Loucy (cell line): ENCODE results near the gene DIPK1B.
"Not testable (repeated sequence)": the region's sequence is repeated elsewhere in the genome, so short reads cannot be mapped to it uniquely, and the experiment has no call there.

Experiments used
- H2AFZ ChIP-seq: fragments of 200-600 bp; sonication (generic); 2 replicates; pipeline ENCODE4 v1.6.0; 2016; ENCODE audit warnings: antibody characterized with exemption, mild to moderate bottlenecking, low read length, moderate library complexity
- H3F3A ChIP-seq: fragments of 200-600 bp; 2 replicates; pipeline ENCODE4 v1.6.0; 2016; ENCODE audit warnings: antibody characterized with exemption, low read depth, mild to moderate bottlenecking
- H3K27me3 ChIP-seq: fragments of 200-600 bp; sonication (generic); 2 replicates; pipeline ENCODE4 v1.6.1; 2014; ENCODE audit warnings: low read length, mild to moderate bottlenecking; ENCODE audit not compliant: insufficient read depth, poor library complexity, severe bottlenecking
- H3K36me3 ChIP-seq: fragments of 200-600 bp; sonication (generic); 2 replicates; pipeline ENCODE4 v1.6.1; 2016; ENCODE audit warnings: low read length; ENCODE audit not compliant: insufficient read depth
- H3K4me1 ChIP-seq: fragments of 200-600 bp; sonication (generic); 2 replicates; pipeline ENCODE4 v1.5.1; 2014; ENCODE audit warnings: low read length, mild to moderate bottlenecking; ENCODE audit not compliant: insufficient read depth, poor library complexity, severe bottlenecking
- H3K4me2 ChIP-seq: fragments of 200-600 bp; sonication (generic); 2 replicates; pipeline ENCODE4 v1.6.0; 2014; ENCODE audit warnings: antibody characterized with exemption, low read length, low read depth, mild to moderate bottlenecking; ENCODE audit not compliant: poor library complexity, severe bottlenecking
- H3K4me3 ChIP-seq: fragments of 200-600 bp; sonication (generic); 2 replicates; pipeline ENCODE4 v1.5.1; 2014; ENCODE audit warnings: low read length, mild to moderate bottlenecking, mixed read lengths; ENCODE audit not compliant: poor library complexity, severe bottlenecking
- H3K79me2 ChIP-seq: fragments of 200-600 bp; sonication (generic); 2 replicates; pipeline ENCODE4 v1.6.1; 2014; ENCODE audit warnings: low read length; ENCODE audit not compliant: insufficient read depth
- H3K9ac ChIP-seq: fragments of 200-600 bp; sonication (generic); 2 replicates; pipeline ENCODE4 v1.6.0; 2014; ENCODE audit warnings: mild to moderate bottlenecking, low read depth, low read length, moderate library complexity; ENCODE audit not compliant: poor library complexity, severe bottlenecking
- H3K9me2 ChIP-seq: fragments of 200-600 bp; sonication (generic); replicated peaks from 2 replicates; pipeline ENCODE4 v1.6.1; 2016; ENCODE audit warnings: low read depth, low read length, mixed read lengths
- H3K9me3 ChIP-seq: fragments of 200-600 bp; sonication (generic); 2 replicates; pipeline ENCODE4 v1.6.1; 2014; ENCODE audit warnings: mild to moderate bottlenecking, antibody characterized with exemption, low read length, low read depth; ENCODE audit not compliant: insufficient read depth
- H4K20me1 ChIP-seq: fragments of 200-600 bp; sonication (generic); 2 replicates; pipeline ENCODE4 v1.6.0; 2014; ENCODE audit warnings: antibody characterized with exemption, low read length, mild to moderate bottlenecking; ENCODE audit not compliant: insufficient read depth, poor library complexity, severe bottlenecking
- EZH2phosphoT487 ChIP-seq: fragments of 200-600 bp; IDR thresholded peaks from 2 replicates; pipeline ENCODE4 v1.6.1; 2018; ENCODE audit warnings: antibody characterized with exemption, mild to moderate bottlenecking, moderate library complexity, borderline replicate concordance
- TF ChIP-seq, protein P1 (sequence below): fragments of 200-600 bp; sonication (generic); conservative IDR thresholded peaks from 2 replicates; pipeline ENCODE4 v1.5.1; 2014; ENCODE audit warnings: mild to moderate bottlenecking, antibody characterized with exemption, low read length

The DIPK1B gene

DNA sequence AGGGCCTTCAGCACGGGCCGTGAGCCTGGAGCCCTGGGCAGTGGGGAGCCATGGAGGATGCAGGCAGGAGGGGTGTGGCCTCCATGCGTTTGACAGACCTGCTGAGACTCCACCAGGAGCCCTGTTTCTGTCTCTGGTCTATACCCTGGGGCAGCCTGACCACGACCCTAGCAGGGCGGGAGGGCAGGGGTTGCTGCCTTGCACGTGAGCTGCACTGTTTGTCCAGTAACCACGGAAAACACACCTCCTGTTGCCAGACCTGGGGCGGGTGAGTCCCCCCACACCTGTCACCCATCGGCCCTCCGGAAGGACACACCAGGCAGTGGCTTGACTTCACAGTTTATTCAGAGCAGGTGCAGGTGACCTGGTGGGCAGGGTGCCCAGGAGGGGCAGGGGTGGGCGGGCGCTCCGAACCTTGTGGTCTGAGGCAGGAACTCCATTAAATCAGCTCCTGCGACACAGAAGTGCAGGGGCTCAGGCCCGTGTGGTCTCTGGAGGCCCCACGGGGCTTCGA, 41.7 kb downstream of the DIPK1B start:
- Histone ChIP-seq H3K4me1 (no peaks in the 10 kb centered on the region), H3K27me3 (no peaks in the 10 kb centered on the region), H4K20me1 (no peaks in the 10 kb centered on the region), H3F3A (no peaks in the 10 kb centered on the region), H3K79me2 (no peaks in the 10 kb centered on the region), H3K9me3 (peaks cover 9% of the 10 kb centered on the region; the same call in 1 of the 2 replicates), H3K4me3 (no peak overlapping the region), H3K9me2 (no peaks in the 10 kb centered on the region), H2AFZ (no peak overlapping the region), H3K36me3 (no peaks in the 10 kb centered on the region), H3K9ac (no peak overlapping the region), H3K4me2 (no peak overlapping the region)
- TF ChIP-seq, protein P1, sequence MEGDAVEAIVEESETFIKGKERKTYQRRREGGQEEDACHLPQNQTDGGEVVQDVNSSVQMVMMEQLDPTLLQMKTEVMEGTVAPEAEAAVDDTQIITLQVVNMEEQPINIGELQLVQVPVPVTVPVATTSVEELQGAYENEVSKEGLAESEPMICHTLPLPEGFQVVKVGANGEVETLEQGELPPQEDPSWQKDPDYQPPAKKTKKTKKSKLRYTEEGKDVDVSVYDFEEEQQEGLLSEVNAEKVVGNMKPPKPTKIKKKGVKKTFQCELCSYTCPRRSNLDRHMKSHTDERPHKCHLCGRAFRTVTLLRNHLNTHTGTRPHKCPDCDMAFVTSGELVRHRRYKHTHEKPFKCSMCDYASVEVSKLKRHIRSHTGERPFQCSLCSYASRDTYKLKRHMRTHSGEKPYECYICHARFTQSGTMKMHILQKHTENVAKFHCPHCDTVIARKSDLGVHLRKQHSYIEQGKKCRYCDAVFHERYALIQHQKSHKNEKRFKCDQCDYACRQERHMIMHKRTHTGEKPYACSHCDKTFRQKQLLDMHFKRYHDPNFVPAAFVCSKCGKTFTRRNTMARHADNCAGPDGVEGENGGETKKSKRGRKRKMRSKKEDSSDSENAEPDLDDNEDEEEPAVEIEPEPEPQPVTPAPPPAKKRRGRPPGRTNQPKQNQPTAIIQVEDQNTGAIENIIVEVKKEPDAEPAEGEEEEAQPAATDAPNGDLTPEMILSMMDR = no peak
- no peak for TF ChIP-seq EZH2phosphoT487

DNA sequence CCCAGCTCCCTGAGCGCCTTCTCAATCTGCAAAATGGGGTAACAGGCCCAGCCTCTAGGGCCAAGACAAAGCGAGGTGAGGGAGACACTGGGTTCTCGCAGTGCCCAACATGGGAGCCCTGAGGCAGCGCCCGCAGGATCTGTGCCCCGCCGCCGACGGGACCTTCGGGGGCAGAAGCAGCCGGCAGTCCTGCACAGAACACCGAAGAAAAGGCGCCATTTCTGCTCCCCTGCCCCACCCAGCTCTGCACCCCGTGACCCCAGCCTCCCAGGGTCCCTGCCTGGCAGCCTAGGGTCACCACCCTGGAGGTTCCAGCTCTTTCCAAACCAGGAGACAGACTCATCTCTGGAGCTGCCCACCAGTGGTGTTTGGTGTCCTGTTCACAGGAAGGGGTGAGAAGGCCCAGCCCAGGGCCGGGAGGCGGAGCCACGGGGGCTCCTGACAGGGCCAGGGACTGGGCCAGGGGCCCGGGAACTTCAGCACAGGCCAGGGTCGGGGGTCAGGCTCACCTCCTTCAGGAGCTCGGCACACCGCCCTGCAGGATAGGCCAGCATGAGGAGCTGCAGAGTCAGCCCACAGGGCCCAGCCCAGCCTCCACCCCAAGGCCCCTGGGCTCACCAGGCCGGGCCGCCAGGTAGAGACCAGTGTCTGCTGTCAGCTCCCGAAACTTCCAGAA, 42.4 kb downstream of the DIPK1B start:
- Histone ChIP-seq H3F3A (no peaks in the 10 kb centered on the region), H3K9me2 (no peaks in the 10 kb centered on the region), H3K4me2 (no peak overlapping the region), H3K9me3 (peaks cover 9% of the 10 kb centered on the region; the same call in 1 of the 2 replicates), H3K36me3 (no peaks in the 10 kb centered on the region), H3K4me1 (no peaks in the 10 kb centered on the region), H4K20me1 (no peaks in the 10 kb centered on the region), H3K9ac (no peak overlapping the region), H3K27me3 (no peaks in the 10 kb centered on the region), H3K4me3 (no peak overlapping the region), H3K79me2 (no peaks in the 10 kb centered on the region), H2AFZ (no peak overlapping the region)
- TF ChIP-seq EZH2phosphoT487 = no peak
- TF ChIP-seq, protein P1 = no peak

DNA sequence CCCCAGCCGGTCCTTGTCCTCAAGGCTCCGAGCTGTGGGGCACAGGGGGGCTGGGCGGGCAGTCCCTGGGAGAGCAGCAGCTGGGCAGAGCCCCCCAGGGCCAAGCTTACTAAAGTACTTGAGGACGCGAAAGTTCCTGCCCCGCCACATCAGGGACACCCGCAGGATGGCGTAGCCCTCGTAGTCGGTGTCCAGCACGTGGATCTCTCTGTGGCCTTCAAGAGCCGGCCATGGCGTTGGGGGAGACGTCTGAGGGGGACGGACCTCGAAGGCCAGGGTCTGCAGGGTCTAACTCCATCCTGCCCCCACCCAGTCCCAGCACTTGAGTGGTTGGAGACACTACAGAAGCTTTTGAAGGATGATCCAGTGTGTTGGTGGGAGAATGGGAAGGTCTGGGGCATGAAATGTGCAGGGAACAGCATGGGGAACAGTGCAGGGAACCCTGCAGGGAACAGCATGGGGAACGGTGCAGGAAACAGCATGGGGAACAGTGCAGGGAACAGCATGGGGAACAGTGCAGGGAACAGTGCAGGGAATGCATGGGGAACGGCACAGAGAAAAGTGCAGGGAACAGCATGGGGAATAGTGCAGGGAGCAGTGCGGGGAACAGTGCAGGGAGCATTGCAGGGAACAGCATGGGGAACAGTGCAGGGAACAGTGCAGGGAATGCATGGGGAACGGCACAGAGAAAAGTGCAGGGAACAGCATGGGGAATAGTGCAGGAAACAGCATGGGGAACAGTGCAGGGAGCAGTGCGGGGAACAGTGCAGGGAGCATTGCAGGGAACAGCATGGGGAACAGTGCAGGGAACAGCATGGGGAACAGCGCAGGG, 43.1 kb downstream of the DIPK1B start:
- not testable (repeated sequence) for H3K36me3 ChIP-seq, H2AFZ ChIP-seq, H4K20me1 ChIP-seq, H3K9me3 ChIP-seq, H3K27me3 ChIP-seq, H3K4me1 ChIP-seq, H3K9ac ChIP-seq, H3K4me2 ChIP-seq, H3K79me2 ChIP-seq, H3K4me3 ChIP-seq, H3F3A ChIP-seq, H3K9me2 ChIP-seq
